Left forelimb (tissue), 1 donor: ENCODE measurements around the gene XIAP.

Experiments used
- DNase-seq: peaks from one replicate; pipeline ENCODE4 v3.0.0-alpha.2; 2018; ENCODE audit warnings: low spot score

Gene XIAP

DNA sequence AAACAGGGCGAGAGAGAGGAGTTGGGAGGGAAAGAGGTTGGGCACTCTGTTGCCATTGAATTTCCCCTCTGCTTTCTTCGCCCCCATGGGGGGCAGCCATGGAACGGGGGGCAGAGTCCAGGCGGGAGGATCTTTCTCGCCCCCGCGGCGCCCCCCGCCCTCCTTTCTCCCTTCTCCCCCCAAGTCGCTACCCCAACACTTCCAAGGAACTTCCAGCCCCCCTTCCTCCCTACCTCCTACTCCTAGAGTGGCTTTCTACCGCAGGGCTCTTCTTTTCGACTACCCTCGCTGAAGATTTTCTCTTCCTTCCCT, 101.1 kb downstream of the XIAP start:
- DNase-seq, result no peak

DNA sequence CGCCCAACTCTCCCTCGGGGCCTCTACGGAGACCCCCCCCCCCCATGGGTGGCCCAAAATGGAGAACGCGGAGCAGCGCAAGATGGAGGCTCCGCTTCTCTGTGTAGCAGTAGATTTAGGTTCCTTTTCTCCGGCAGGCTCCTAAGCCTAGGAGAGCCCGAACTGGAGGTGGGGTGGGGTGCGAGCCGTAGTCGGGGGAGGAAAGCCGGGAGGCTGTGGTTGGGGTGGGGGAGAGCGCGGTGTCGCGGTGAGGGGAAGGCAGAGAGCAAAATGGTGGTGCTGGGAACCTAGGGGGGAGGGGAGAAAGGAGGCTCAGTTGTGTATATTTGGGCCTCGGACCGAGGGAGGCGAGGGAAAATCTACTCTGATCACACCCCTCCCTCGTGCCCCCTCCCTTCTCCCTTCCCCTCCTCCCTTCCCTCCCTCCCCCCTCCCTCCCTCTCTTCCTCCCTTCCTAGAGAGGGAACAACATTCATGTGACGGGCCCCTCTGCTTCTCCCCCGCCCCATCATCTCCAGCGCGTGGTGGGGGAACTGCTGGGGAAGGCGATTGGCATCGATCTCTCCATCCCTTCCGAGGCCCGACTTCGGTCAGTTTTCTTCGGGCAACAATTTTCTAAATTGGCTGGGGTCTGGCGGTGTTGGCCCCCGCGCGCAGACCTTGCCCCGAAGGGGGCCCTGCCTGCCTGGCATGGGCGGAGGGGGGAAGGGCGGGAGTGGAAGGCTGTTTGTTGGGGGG, 101.6 kb downstream of the XIAP start, which contains the start of gene STAG2:
Gene STAG2, plus strand, starts transcription at position 439 of the 738 bp plus-strand sequence. CDS start 60,922 bp downstream, outside the sequence.
- DNase-seq, result peak; percentile 84

GRCh38 chrX:123962006-123962467, 102.2 kb downstream of the XIAP start:
- DNase-seq, result no peak

- DNase-seq, result peak; percentile 92
These were observed 103.0 kb downstream of the XIAP start for GRCh38 chrX:123962794-123963373.
